ENCODE data around the gene GALNT10. TPM values are rescaled to one million over a fixed set of nuclear protein-coding genes. Genes with fewer than 3 reads are reported as not detected.

Gene GALNT10
- polyA plus RNA-seq, 1 experiment = 93.1 TPM

DNA sequence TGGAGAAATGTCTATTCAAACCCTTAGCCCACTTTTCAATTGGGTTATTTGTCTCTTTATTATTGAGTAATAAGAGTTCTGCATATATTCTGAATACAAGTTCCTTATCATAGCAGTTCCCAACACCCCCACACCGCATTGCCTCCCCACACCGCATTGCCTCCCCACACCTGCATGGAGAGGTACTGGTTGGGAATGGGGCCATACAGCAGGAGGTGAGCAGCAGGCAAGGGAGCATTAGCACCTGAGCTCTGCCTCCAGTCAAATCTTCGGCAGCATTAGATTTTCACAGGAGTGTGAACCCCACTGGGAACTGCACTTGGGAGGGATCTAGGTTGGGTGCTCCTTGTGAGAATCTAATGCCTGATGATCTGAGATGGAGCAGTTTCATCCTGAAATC is 244.7 kb downstream of the GALNT10 start:
- H3K27ac ChIP-seq (ENCODE audit: low read depth, low read length) = no peak overlapping the region
- ChIA-PET CTCF (no interaction called here), POLR2A (no interaction called here)
- no peaks in the 10 kb centered on the region for H3K9me3 ChIP-seq (ENCODE audit: control insufficient read depth, insufficient read depth, low read length)
- no peak overlapping the region for H3K4me3 ChIP-seq (ENCODE audit: low read depth, low read length)
- H3K27me3 ChIP-seq (ENCODE audit: control insufficient read depth, insufficient read depth, low read length) = no peaks in the 10 kb centered on the region
- TF ChIP-seq, protein P1, sequence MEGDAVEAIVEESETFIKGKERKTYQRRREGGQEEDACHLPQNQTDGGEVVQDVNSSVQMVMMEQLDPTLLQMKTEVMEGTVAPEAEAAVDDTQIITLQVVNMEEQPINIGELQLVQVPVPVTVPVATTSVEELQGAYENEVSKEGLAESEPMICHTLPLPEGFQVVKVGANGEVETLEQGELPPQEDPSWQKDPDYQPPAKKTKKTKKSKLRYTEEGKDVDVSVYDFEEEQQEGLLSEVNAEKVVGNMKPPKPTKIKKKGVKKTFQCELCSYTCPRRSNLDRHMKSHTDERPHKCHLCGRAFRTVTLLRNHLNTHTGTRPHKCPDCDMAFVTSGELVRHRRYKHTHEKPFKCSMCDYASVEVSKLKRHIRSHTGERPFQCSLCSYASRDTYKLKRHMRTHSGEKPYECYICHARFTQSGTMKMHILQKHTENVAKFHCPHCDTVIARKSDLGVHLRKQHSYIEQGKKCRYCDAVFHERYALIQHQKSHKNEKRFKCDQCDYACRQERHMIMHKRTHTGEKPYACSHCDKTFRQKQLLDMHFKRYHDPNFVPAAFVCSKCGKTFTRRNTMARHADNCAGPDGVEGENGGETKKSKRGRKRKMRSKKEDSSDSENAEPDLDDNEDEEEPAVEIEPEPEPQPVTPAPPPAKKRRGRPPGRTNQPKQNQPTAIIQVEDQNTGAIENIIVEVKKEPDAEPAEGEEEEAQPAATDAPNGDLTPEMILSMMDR (IDR thresholded peaks at IDR 0.05; ENCODE audit: low read depth, low read length) = no peak
- no peak for DNase-seq (ENCODE audit: low read depth, low spot score)

DNA sequence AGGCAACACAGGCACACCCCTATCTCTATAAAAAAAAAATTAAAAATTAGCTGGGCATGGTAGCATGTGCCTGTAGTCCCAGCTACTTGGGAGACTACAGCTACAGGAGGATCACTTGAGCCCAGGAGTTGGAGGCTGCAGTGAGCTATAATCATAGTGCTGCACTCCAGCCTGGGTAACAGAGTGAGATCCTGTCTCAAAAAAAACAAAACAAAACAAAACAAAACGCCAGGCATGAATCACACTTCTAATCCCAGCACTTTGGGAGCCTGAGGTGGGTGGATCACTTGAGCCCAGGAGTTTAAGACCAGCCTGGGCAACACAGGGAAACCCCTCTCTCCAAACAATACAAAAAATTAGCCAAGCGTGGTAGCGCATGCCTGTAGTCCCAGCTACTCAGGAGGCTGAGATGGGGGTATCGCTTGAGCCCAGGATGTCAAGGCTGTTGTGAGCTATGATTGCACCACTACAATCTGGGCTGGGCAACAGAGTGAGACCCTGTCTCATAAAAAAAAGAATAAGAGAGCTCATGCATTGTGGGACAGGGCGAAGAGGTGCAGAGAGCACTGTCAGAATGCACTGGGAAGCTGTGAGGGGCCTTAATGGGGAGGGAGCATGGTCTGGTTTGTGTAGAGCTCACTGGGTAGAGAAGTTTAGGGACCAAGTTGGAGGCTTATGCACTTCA is 246.9 kb downstream of the GALNT10 start:
- POLR2A ChIA-PET = interaction anchor here (0.6 to 0.7 kb wide), 2 partner anchors 41 to 245 kb away, joined by 3 read pairs; no protein-coding TSS in a partner anchor
- Histone ChIP-seq H3K9me3 (ENCODE audit: control insufficient read depth, insufficient read depth, low read length) (no peaks in the 10 kb centered on the region), H3K27ac (ENCODE audit: low read depth, low read length) (no peak overlapping the region), H3K27me3 (ENCODE audit: control insufficient read depth, insufficient read depth, low read length) (no peaks in the 10 kb centered on the region), H3K4me3 (ENCODE audit: low read depth, low read length) (no peak overlapping the region)
- TF ChIP-seq, protein P1 (IDR thresholded peaks at IDR 0.05; ENCODE audit: low read depth, low read length) = no peak
- CTCF ChIA-PET = interaction anchor here (0.7 kb wide), 1 partner anchor 29 kb away, joined by 3 read pairs; no protein-coding TSS in a partner anchor
- no peak for DNase-seq (ENCODE audit: low read depth, low spot score)

GRCh38 chr5:154440540-154440939 is 250.0 kb downstream of the GALNT10 start:
- POLR2A ChIA-PET = no interaction called here
- Histone ChIP-seq H3K27me3 (ENCODE audit: control insufficient read depth, insufficient read depth, low read length) (no peaks in the 10 kb centered on the region), H3K4me3 (ENCODE audit: low read depth, low read length) (no peak overlapping the region), H3K9me3 (ENCODE audit: control insufficient read depth, insufficient read depth, low read length) (no peaks in the 10 kb centered on the region), H3K27ac (ENCODE audit: low read depth, low read length) (no peak overlapping the region)
- no peak for DNase-seq (ENCODE audit: low read depth, low spot score)
- TF ChIP-seq, protein P1 (IDR thresholded peaks at IDR 0.05; ENCODE audit: low read depth, low read length) = no peak
- CTCF ChIA-PET = interaction anchor here (1.3 kb wide), 1 partner anchor 368 kb away, joined by 6 read pairs; no protein-coding TSS in a partner anchor

DNA sequence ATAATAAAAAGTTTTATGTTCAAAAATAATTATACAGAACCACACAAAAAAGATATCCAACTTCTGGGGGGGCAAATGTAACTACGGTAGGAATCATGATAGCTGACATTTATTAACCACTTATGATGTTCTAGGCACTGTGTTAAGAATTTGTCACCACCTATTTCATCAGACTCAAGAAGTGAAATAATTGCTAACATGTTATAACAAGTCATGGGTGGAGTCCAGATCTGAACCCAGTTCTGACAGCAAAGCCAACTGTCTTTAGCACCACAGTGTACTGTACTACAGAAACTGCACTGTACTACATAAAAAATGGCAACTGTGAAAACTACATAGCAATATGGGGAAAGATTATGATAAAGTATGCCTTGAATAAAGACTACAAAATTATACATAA is 252.3 kb downstream of the GALNT10 start:
- ChIA-PET CTCF (no interaction called here), POLR2A (no interaction called here)
- Histone ChIP-seq H3K27ac (ENCODE audit: low read depth, low read length) (no peak overlapping the region), H3K27me3 (ENCODE audit: control insufficient read depth, insufficient read depth, low read length) (no peaks in the 10 kb centered on the region), H3K9me3 (ENCODE audit: control insufficient read depth, insufficient read depth, low read length) (no peaks in the 10 kb centered on the region), H3K4me3 (ENCODE audit: low read depth, low read length) (no peak overlapping the region)
- TF ChIP-seq, protein P1 (IDR thresholded peaks at IDR 0.05; ENCODE audit: low read depth, low read length) = no peak
- no peak for DNase-seq (ENCODE audit: low read depth, low spot score)
